Skin epidermis (tissue), 12 donors: Measurements from ENCODE around the gene BSN.

Experiments
- H3K27ac ChIP-seq, 21 experiments: fragments of 200-600 bp; sonication (generic) in 11 of 21; one replicate each; pipeline ENCODE4 v1.5.0; 2020; ENCODE audit warnings: mild to moderate bottlenecking in 3 of 21, inconsistent platforms in 2 of 21, moderate library complexity in 2 of 21
- H3K4me3 ChIP-seq, 7 experiments: fragments of 200-600 bp; sonication (generic) in 2 of 7; one replicate each; pipeline ENCODE4 v1.5.0; 2020; ENCODE audit warnings: inconsistent platforms in 2 of 7, mild to moderate bottlenecking in 2 of 7, moderate library complexity in 1 of 7

BSN gene

GRCh38 chr3:49593041-49593440 lies 38.8 kb downstream of the BSN start:
- Histone ChIP-seq H3K27ac (no peak overlapping the region), H3K4me3 (no peak overlapping the region)

DNA sequence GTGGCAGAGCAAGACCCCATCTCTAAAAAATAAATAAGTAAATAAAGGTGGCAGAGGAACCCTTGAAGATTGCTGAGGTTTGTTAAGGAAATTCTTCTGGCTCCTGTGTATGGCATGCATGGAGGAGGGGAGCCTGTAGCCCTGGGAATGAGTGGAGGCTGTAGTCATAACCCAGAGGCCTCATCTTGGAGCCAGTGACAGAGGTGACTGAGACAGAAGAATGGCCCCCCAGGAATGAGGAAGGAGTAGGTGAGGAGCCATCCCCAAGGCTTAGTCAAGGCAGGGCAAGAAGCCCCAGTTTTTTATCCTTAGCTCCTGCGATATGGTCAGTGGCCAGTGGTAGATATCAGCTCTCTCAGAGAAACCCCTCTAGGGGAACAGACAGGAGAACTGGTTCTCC lies 46.5 kb downstream of the BSN start:
- Histone ChIP-seq H3K4me3 (no peak overlapping the region), H3K27ac (no peak overlapping the region)

- no peak overlapping the region for H3K27ac ChIP-seq
- no peak overlapping the region for H3K4me3 ChIP-seq
These were observed 47.2 kb downstream of the BSN start for GRCh38 chr3:49601358-49602048.

DNA sequence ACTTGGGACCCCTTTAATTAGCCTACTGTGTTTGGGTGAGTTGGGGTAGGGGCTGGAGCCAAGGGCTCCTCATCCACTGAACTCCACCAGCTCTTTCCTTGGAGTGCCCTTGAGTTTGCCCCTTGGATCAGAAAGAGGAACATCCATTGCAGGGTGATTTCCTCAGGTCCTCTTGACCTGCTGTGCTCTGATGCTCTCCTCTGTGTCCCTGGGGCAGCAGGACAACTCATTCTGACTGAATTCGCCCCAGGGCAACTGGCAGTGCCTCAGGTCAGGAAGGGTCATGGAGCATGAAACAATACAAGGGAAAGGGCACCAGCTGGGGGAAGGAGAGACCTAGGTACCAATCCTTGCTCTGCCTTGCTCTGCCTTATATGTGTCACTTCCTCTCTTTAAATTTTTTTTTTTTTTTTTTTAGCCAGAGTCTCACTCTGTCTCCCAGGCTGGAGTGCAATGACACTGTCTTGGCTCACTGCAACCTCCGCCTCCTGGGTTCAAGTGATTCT lies 47.8 kb downstream of the BSN start:
- Histone ChIP-seq H3K27ac (no peak overlapping the region), H3K4me3 (no peak overlapping the region)

- no peak overlapping the region for H3K4me3 ChIP-seq
- peak overlapping the region in 10 of 21 experiments; percentile 18 to 67 (median 49) for H3K27ac ChIP-seq
These were observed 48.7 kb downstream of the BSN start for GRCh38 chr3:49602877-49603411.

GRCh38 chr3:49606427-49606826 lies 52.1 kb downstream of the BSN start:
- no peak overlapping the region for H3K4me3 ChIP-seq
- no peak overlapping the region for H3K27ac ChIP-seq

DNA sequence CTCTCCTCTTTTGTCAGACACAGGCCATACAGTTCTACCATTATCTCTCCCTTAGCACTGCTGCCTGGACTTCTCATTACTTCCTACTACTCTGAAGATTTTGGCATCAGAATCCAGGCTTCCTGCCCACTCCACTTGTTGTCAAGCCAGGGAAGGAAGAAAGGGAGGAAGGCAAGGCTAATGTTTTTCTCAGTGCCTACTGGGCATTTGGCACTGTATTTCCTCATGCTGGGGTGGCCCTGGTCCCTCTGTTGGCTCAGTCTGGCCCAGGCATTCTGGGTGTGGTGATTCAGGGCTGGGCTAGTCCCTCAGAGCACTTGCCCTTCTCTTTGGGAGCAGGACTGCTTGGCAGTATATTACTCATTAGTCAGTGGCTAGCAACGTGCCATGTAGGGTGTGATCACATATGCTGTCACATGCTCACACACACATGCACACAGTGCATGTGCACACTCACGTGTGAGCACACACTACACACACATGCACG lies 52.9 kb downstream of the BSN start:
- Histone ChIP-seq H3K27ac (peak overlapping the region in 1 of 21 experiments; percentile 43), H3K4me3 (no peak overlapping the region)

DNA sequence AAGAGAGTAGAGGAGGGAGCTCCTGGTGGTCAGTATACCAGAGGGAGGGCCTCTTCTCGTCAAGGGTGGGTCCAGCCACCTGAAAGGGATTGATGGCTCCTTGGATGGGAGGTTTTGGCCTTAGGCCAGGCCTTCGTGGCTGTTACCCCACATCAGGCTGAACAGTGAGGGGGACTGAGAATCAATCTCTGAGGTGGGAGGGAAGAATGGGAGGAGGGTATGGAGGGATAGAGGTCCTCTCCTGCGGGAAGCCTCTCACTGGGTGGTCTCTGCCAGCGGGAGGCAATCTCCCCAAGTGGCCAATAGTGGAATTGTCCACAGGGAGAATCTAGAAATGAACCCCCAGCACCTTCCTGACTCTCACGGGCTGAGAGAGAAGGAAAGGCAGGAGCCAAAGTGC lies 53.5 kb downstream of the BSN start:
- Histone ChIP-seq H3K4me3 (no peak overlapping the region), H3K27ac (peak overlapping the region in 2 of 21 experiments; percentile 5 to 43)

- H3K4me3 ChIP-seq = no peak overlapping the region
- H3K27ac ChIP-seq = peak overlapping the region in 1 of 21 experiments; percentile 24
These were observed 55.0 kb downstream of the BSN start for GRCh38 chr3:49609314-49609713.

DNA sequence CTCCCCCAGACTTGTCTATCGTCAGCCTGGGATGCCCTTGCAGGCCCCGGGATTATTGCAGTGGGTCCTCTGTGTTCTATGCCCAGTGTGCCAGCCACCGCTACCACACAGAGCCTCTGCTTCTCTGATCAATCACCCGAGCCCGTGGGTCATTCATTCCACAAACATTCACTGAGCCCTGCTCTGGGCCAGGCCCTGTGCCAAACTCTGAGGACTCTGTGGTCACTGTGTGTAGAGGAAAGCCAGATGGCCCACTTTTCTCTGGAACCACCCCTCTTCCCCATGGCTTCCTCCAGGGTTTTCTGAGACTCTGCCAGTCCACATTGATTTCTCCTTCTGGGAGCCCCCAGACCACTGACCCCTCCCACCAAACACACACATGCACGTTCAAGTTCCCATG lies 55.5 kb downstream of the BSN start:
- Histone ChIP-seq H3K27ac (peak overlapping the region in 1 of 21 experiments; percentile 24), H3K4me3 (no peak overlapping the region)

- H3K4me3 ChIP-seq = no peak overlapping the region
- H3K27ac ChIP-seq = no peak overlapping the region
These were observed 56.5 kb downstream of the BSN start for GRCh38 chr3:49610666-49611280.

DNA sequence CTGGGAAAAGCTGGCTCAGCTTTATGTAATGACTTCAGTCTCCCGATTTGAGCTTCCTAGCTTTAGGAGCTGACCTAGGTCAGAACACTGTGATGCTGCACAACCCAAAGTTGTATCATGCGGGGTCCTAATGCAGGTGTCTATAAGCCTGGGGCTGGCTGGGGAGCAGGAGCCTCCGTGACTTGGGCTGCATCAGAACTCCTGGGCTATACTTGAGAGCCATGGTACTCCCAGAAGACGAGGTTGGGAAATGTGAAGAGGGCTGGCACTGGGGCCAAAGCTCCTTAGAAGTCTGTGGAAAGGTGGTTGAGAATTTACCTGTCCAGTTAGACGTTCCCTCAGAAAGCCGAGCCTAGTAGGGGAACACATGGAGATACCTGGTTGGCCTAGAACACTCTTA lies 57.0 kb downstream of the BSN start:
- no peak overlapping the region for H3K27ac ChIP-seq
- no peak overlapping the region for H3K4me3 ChIP-seq

DNA sequence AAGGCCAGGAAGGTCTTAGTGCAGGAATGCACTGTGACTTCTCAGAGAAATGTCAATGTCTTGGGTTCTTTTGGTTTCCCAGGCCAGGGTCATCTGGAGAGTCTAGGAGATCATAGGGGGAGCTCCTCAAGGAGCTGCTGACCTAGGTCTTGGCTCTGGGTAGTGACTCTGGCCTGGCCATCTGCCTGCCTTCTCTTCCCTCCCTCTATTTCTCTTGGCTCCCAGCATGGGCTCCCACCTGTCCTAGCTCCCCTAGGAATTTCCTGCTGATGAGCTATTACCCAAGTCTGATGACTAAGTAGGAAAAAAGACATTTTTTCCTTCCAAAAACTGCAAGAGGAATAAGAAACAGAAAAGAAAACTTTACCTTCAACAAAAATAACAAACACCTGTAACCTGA lies 57.4 kb downstream of the BSN start:
- H3K4me3 ChIP-seq = no peak overlapping the region
- no peak overlapping the region for H3K27ac ChIP-seq

GRCh38 chr3:49614936-49615335 lies 60.7 kb downstream of the BSN start:
- H3K4me3 ChIP-seq = no peak overlapping the region
- no peak overlapping the region for H3K27ac ChIP-seq

DNA sequence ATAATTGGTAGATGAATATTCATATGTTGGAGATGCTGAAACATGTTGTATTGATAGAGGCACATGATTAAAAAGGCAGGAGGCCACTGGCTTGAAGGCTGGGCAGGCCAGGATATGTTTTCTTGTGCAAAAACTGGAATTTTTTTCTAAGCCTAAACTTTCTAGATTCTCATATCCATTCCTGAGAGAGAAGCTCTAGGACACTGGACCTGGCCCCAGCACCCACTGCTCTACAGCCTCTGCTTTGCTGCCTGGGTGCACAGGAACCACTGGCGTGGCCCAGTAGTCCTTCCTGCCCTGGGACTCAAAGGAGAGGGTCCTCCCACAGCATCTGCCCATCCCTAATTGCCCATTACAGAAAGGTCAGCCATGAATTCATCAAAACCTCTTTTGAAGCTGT lies 61.8 kb downstream of the BSN start:
- H3K27ac ChIP-seq = peak overlapping the region in 3 of 21 experiments; percentile 26 to 36 (median 30)
- H3K4me3 ChIP-seq = no peak overlapping the region

DNA sequence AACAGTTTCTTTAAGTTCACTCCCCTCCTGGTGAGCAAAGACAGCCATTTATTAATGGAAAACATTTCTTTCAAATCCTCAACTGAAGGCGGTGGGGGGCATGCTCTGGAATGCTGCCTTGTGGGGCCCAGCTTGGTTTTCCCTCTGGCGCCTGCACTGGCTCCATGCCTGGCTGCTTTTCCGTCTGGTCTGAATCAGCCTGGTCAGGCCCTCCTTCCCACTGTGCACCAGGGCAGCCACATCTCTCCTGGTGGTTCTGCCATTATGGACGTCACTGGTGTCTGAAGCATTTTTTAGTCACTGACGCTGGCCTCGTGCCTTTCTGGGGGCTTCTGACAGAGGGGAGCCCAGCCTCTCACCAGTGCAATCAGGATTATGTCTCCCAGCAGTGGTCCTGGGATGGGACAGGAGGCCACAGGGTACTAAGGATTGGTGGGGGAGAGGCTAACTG lies 62.2 kb downstream of the BSN start:
- peak overlapping the region in 4 of 21 experiments; percentile 8 to 30 (median 28) for H3K27ac ChIP-seq
- H3K4me3 ChIP-seq = no peak overlapping the region

DNA sequence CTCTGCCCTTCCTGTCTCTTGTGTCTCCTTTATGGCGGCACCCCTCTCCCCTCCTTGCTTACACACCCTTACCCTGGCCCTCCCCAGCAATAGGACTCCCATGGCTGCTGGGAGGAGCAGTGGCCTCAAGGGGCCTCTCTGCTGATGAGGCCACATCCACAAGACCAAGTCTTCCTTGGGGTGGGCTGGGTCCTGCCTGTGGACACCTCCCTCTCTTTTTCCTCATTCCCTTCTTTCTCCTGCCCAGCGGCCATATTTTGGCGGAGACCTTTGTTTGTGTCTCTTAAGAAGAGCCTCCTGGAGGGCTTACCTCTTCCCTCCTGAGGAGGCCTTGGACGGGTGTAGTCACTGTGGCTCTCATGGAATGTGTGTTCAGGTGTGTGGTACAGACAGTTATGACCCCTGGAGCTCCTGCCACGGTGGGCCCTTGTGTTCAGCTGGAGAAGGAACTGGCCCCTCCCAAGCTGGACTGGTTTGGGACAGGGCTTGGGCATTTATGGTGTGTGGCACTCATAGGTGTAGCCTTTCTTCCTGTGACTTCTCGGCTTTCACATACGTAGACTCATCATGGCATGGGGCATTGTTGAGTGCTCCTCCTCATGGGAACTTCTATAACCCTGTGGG lies 63.2 kb downstream of the BSN start:
- H3K4me3 ChIP-seq = no peak overlapping the region
- H3K27ac ChIP-seq = no peak overlapping the region

DNA sequence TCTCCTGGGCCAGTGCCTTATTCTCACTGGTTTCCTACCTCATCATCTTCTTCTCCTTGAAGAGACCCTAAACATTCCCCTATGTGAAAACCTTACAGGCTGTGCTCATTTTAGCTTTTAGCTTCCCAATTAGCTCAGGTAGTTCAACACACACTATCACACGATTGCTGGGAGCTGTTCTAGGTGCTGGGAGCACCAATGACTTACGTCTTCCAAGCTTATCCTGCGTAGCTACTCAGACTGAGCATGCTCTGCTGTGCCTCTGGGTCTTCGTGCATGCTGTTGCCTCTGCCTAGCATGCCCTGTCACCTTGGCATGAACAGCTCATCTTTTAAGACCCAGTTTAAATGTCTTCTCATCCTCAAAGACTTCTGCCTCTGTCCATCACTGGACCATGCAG lies 64.1 kb downstream of the BSN start:
- Histone ChIP-seq H3K4me3 (no peak overlapping the region), H3K27ac (no peak overlapping the region)

GRCh38 chr3:49619649-49620048 lies 65.4 kb downstream of the BSN start:
- Histone ChIP-seq H3K27ac (no peak overlapping the region), H3K4me3 (no peak overlapping the region)

- no peak overlapping the region for H3K27ac ChIP-seq
- H3K4me3 ChIP-seq = no peak overlapping the region
These were observed 66.5 kb downstream of the BSN start for GRCh38 chr3:49620728-49621127.

DNA sequence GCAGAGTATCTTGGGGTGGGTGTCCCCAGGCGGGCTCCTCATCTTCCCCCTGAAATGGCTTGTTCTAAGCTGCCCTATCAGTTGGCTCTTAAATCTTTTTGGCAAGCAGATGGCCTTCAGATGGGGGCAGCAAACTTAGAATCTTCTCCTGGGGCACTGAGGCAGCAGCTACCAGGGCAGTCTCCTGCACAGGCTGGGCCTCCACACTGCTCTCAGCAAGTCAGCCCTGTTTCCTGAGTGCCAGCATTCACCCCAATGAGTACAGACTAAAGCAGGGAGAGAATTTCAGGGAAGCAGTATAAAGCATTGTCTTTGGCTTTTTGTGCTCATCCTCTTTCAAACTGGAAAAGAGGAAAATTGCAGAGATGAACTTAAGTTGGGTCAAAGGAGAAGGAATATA lies 68.8 kb downstream of the BSN start:
- Histone ChIP-seq H3K27ac (no peak overlapping the region), H3K4me3 (no peak overlapping the region)
